Testis (tissue), 3 donors: ENCODE results near the gene IL1F10. TPM values are rescaled to one million over a fixed set of nuclear protein-coding genes. Genes with fewer than 3 reads are reported as not detected.

Experiments
- DNase-seq: peaks from one replicate; pipeline ENCODE4 v3.0.0-alpha.2; 2019
- H3K27ac ChIP-seq, 2 donors: fragments of 200-600 bp; sonication (generic); one replicate each; pipeline ENCODE4 v1.5.1; 2019
- H3K27me3 ChIP-seq: fragments of 200-600 bp; sonication (generic); one replicate; pipeline ENCODE4 v1.5.1; 2019
- H3K36me3 ChIP-seq: fragments of 200-600 bp; sonication (generic); one replicate; pipeline ENCODE4 v1.5.1; 2017; ENCODE audit warnings: low read depth; ENCODE audit errors: missing control alignments
- H3K4me1 ChIP-seq: fragments of 200-600 bp; sonication (generic); one replicate; pipeline ENCODE4 v1.5.1; 2019
- H3K4me3 ChIP-seq, 2 donors: fragments of 200-600 bp; sonication (generic); one replicate each; pipeline ENCODE4 v1.5.1; 2017 to 2019
- H3K9me3 ChIP-seq: fragments of 200-600 bp; sonication (generic); one replicate; pipeline ENCODE4 v1.5.1; 2017
- CTCF ChIP-seq, 3 experiments: fragments of 450-650 bp in 2 of 3; fragments of 200-600 bp in 1 of 3; sonication (generic) in 1 of 3; IDR thresholded peaks; one replicate each; pipeline ENCODE4 v1.5.1; 2016 to 2019; ENCODE audit warnings: antibody characterized with exemption in 3 of 3, mild to moderate bottlenecking in 2 of 3, moderate library complexity in 1 of 3
- POLR2A ChIP-seq: fragments of 450-650 bp; IDR thresholded peaks from one replicate; pipeline ENCODE4 v1.6.1; 2017; ENCODE audit warnings: antibody characterized with exemption, mild to moderate bottlenecking, moderate library complexity
- WGBS, 2 donors: methylation state at CpG; one replicate each; pipeline ENCODE4 v1.1.5; 2018; 5-methylcytosine and 5-hydroxymethylcytosine counted together
- intact Hi-C: fragments of 100-400 bp; cut with DNase I; formaldehyde crosslinking; loops from one replicate; pipeline ENCODE4 v1.15.1; 2023; ENCODE audit warnings: low total_unique reads
- polyA plus RNA-seq: library from polyadenylated mRNA; stranded (reverse); fragments of 350-450 nt; fragmentation: Illumina TruSeq; extraction: RNeasy Lipid Tissue Mini Kit (QIAGEN cat#74804); gene quantifications from one replicate; pipeline ENCODE4 v1.2.3, GENCODE V29; 2014; ENCODE audit warnings: low read depth, low replicate concordance; ENCODE audit not compliant: insufficient read depth
- total RNA-seq, 2 donors: library from RNA; depleted of rRNA; stranded (reverse); fragments of >200 nt; gene quantifications; one replicate each; pipeline ENCODE4 v1.2.3, GENCODE V29; 2016

IL1F10 gene
- total and polyA plus RNA-seq, 3 donors from 2014 or later, result 0.68 TPM; not detected in 2

DNA sequence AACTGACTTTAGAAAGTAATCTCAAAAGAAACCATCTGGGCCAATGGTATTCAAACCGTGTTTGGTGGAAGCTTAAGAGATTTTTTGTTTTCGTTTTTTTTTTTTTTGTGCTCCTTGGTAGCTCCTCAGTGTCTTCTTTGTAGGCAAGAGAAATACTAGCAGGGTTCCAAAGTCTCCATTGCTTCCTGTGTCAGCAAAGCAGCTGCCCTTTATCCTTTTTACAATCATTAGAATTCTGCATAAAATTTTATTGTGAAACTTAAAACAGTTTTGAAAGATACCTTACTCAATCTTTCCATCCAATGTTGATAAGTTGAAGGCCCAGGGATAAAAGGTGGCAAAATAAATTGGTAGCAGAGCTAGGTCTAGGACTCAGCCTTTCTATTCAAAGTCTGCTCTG is 479 bp downstream of the IL1F10 start:
- Histone ChIP-seq H3K4me3 (no peak overlapping the region), H3K27ac (no peak overlapping the region), H3K27me3 (no peaks in the 10 kb centered on the region), H3K9me3 (no peaks in the 10 kb centered on the region), H3K4me1 (no peaks in the 10 kb centered on the region), H3K36me3 (no peaks in the 10 kb centered on the region)
- TF ChIP-seq POLR2A (no peak), CTCF (IDR thresholded peaks at IDR 0.05) (no peak)
- WGBS, 2 donors, result 85 to 89% methylated on average over 2 of the region's 2 CpGs
- DNase-seq, result no peak
- intact Hi-C loops, result no loop called here

- no peak for TF ChIP-seq CTCF (IDR thresholded peaks at IDR 0.05)
- no peak for TF ChIP-seq POLR2A
Measured at GRCh38 chr2:113068706-113069485, 1.1 kb downstream of the IL1F10 start.

GRCh38 chr2:113069676-113070605 is 2.2 kb downstream of the IL1F10 start:
- no peak overlapping the region for H3K27ac ChIP-seq
- DNase-seq, result no peak
- H3K9me3 ChIP-seq, result no peaks in the 10 kb centered on the region
- H3K4me3 ChIP-seq, result no peak overlapping the region
- no peaks in the 10 kb centered on the region for H3K4me1 ChIP-seq
- 71 to 90% methylated on average over 4 of the region's 4 CpGs for WGBS, 2 donors
- no peaks in the 10 kb centered on the region for H3K36me3 ChIP-seq
- H3K27me3 ChIP-seq, result no peaks in the 10 kb centered on the region
- intact Hi-C loops, result no loop called here
- TF ChIP-seq POLR2A, result no peak
- no peak for TF ChIP-seq CTCF (IDR thresholded peaks at IDR 0.05)

More at GRCh38 chr2:113068706-113069485, 1.1 kb downstream of the IL1F10 start:
- DNase-seq, result no peak
- Histone ChIP-seq H3K27ac (no peak overlapping the region), H3K27me3 (no peaks in the 10 kb centered on the region), H3K9me3 (no peaks in the 10 kb centered on the region), H3K36me3 (no peaks in the 10 kb centered on the region), H3K4me1 (no peaks in the 10 kb centered on the region), H3K4me3 (no peak overlapping the region)
- WGBS, 2 donors, result 55 to 62% methylated on average over 5 of the region's 5 CpGs
- intact Hi-C loops, result no loop called here

- no peaks in the 10 kb centered on the region for H3K4me1 ChIP-seq
- WGBS, 2 donors, result 74 to 83% methylated on average over 1 of the region's 1 CpG
- H3K27ac ChIP-seq, result no peak overlapping the region
- no peaks in the 10 kb centered on the region for H3K9me3 ChIP-seq
- H3K27me3 ChIP-seq, result no peaks in the 10 kb centered on the region
- intact Hi-C loops, result no loop called here
- TF ChIP-seq CTCF (IDR thresholded peaks at IDR 0.05), result no peak
- no peak for TF ChIP-seq POLR2A
- no peak for DNase-seq
- no peak overlapping the region for H3K4me3 ChIP-seq
- H3K36me3 ChIP-seq, result no peaks in the 10 kb centered on the region
Measured at GRCh38 chr2:113070606-113070975, 2.8 kb downstream of the IL1F10 start.
